Omental fat pad (tissue), 4 donors: ENCODE results near the gene GPX5. TPM values are rescaled to one million over a fixed set of nuclear protein-coding genes. Genes with fewer than 3 reads are reported as not detected.

Experiments used
- ATAC-seq: fragments of 150-250 bp; one replicate; pipeline ENCODE4 v1.9.1; 2016; ENCODE audit warnings: mild to moderate bottlenecking, moderate library complexity; ENCODE audit not compliant: low FRiP score
- DNase-seq: peaks from one replicate; pipeline ENCODE4 v3.0.0-alpha.2; 2019; ENCODE audit warnings: low spot score
- total RNA-seq, 4 donors: library from RNA; depleted of rRNA; stranded (reverse); fragments of >200 nt; gene quantifications; one replicate each; pipeline ENCODE4 v1.1.0, GENCODE V29; 2016
- TF ChIP-seq, protein P1 (sequence below), 3 donors: fragments of 450-650 bp; IDR thresholded peaks; one replicate each; pipeline ENCODE4 v1.5.1; 2016 to 2017; ENCODE audit warnings: antibody characterized with exemption in 3 of 3, mild to moderate bottlenecking in 3 of 3, moderate library complexity in 2 of 3

The GPX5 gene
- total RNA-seq, 4 donors from 2014 or later, result not detected

DNA sequence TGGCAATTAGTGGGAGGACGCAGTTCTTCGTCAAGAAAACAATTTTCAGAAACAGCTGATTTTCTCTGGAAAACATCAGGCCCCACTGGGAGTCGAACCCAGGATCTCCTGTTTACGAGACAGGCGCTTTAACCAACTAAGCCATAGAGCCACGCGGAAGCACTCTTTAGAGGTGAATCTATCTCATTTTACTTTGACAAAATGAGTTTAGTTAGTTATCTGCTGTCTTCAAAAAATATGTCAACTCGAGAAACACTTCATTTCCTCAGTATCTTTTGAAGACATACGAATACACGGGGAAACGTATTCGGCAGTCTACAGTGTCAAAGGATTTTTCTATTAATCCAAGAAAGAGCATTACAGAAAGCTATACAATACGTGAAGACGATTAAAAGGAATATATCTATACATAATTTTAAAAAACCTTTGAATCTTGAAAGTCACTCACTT lies 36.7 kb upstream of the GPX5 start:
- DNase-seq, result no peak
- ATAC-seq, result no peak
- TF ChIP-seq, protein P1, sequence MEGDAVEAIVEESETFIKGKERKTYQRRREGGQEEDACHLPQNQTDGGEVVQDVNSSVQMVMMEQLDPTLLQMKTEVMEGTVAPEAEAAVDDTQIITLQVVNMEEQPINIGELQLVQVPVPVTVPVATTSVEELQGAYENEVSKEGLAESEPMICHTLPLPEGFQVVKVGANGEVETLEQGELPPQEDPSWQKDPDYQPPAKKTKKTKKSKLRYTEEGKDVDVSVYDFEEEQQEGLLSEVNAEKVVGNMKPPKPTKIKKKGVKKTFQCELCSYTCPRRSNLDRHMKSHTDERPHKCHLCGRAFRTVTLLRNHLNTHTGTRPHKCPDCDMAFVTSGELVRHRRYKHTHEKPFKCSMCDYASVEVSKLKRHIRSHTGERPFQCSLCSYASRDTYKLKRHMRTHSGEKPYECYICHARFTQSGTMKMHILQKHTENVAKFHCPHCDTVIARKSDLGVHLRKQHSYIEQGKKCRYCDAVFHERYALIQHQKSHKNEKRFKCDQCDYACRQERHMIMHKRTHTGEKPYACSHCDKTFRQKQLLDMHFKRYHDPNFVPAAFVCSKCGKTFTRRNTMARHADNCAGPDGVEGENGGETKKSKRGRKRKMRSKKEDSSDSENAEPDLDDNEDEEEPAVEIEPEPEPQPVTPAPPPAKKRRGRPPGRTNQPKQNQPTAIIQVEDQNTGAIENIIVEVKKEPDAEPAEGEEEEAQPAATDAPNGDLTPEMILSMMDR (IDR thresholded peaks at IDR 0.05), result no peak

DNA sequence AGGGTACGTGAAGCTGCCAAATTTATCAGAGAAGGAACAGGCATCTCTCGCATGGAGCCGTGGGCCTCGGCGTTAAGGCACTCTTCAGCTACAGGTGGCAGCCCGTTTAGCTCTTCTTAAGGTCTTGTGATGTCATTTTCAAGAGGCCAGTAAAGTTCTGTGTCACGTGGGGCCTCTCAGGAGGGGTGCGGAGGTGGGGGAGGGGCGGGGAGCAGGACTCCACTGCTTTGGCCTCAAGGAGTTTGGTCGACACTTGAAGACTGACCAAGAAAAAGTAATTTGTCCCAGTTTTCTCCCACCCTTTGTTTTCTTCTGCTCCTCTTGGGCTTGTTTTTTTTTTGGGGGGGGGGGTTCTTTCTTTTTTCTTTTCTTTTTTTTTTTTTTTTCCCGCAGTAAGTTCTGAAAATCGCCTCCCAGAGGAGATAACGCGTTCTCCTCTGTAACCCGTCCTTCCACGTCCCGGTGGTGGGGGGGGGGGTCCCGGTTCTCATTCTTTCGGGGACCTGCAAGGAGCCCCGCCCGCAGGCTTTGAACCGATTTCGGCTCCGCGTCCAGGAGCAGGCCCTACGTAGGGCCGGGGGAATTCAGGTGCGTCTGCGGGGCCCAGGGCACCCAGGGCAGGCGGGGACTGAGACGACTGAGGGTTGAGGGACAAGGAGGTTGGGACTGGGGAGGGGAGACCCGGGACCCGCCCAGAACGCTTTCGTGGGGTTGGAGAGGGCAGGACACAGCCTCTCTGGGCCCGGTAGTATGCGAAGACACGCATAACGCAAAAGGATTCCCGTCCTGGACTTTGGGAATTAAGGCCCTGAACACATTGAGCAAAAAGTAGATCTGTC lies 36.1 kb upstream of the GPX5 start:
- ATAC-seq (peak; percentile 66), DNase-seq (no peak)
- TF ChIP-seq, protein P1 (IDR thresholded peaks at IDR 0.05), result no peak

DNA sequence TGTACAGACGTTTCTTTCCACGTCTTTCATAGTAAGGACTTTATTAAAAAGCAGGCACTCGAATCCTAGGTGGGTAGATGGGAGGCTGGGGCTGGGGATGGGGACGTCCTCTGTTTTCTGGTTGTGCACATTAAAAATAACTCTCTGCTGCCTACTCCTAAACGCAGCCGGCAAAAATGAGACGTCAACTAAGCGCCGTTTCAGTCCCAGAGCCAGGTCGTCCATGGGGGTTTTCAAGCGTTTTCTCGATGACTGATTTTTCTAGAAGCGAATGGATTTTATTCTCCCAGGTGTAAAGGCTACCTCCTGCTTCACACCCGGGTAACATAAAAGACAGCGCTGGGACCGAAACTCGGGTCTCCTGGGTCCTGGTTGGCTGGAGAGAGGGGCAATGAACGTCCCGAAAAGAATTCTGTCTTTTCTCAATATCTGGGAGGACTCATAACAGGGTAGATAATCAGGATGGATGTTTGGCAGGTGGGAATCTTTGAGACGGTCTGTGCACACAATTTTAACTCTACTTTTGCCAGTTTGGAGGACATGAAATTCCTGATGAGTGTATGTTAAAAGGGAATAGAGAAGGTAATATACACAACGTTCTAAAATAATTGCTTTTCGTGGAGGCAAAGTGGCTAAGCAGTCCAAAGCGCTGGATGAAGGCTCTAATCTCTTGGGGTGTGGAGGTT lies 35.3 kb upstream of the GPX5 start:
- DNase-seq (no peak), ATAC-seq (peak; percentile 19)
- TF ChIP-seq, protein P1 (IDR thresholded peaks at IDR 0.05), result no peak

DNA sequence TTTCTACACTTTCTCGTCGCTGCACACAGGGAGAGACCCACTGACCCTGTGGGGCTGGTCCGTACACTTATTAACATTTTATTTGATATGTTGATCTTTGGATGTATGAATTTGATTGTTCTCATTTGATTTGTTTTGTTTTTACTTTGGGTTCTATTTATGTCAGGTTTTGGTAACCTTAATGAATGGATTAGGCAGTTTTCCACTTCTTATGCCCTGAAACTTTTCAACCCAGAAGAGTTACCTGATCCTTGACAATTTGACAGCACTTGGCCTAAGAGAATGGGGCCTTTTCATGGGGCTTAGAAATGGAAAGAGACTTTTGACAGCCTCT lies 33.7 kb upstream of the GPX5 start:
- TF ChIP-seq, protein P1 (IDR thresholded peaks at IDR 0.05), result no peak
- no peak for ATAC-seq

DNA sequence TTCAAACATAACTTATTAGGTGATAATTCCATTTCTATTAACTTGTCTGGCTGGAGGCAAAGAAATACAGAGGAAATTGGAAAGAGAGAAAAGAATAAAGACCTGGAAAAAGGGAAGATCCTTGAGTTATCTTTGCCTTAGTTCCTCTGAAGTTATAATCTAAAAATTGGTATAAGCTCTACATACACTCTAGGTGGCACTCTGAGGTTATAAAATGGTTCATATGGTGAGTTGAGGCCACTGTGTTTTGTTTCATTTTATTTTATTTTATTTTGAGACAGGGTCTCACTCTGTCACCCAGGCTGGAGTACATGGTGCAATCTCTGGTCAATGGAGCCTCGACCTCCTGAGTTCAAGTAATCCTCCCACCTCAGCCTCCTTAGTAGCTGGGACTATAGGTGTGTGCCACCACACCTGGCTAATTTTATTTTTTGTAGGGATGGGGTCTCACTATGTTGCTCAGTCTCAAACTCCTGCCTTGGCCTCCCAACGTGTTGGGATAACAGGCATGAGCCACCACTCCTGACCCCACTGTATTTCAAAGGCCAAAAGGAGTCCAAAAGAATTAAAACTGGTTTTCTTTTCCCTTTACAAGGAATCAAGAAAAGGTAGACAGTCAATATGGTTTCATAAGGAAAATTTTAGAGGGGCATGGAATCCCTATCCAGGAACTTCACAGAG lies 29.4 kb upstream of the GPX5 start:
- no peak for DNase-seq
- TF ChIP-seq, protein P1 (IDR thresholded peaks at IDR 0.05), result no peak
- no peak for ATAC-seq

More for the DNA sequence above, 33.7 kb upstream of the GPX5 start:
- no peak for DNase-seq

DNA sequence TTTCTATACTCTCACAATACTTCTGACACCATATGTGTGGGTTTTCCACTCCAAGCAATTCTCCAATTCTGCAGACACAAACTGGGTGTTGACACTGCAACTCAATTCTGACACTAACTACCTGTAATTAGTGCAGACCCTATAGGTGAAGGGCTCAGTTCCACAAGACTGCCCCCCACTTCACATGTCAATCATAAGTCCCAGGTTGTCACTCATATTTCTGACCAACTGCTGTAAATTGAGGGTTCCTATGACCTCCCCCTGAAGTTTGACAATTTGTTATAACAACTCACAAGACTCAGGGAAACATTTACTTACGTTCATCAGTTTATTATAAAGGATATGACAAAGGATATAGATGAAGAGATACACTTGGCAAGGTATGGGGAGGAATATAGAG lies 28.4 kb upstream of the GPX5 start:
- TF ChIP-seq, protein P1 (IDR thresholded peaks at IDR 0.05), result no peak
- ATAC-seq (no peak), DNase-seq (no peak)
